NOMO-1 treated with DMSO at 0.1 percent for 48 hours (cell line): ENCODE measurements around the gene LCNL1.
"Not testable (repeated sequence)": the region's sequence is repeated elsewhere in the genome, so short reads cannot be mapped to it uniquely, and the experiment has no call there.

Experiments used
- DNase-seq: peaks from one replicate; lab custom pipeline; 2025; ENCODE audit not compliant: unreplicated experiment; lab: John Stamatoyannopoulos, UW

The LCNL1 gene

DNA sequence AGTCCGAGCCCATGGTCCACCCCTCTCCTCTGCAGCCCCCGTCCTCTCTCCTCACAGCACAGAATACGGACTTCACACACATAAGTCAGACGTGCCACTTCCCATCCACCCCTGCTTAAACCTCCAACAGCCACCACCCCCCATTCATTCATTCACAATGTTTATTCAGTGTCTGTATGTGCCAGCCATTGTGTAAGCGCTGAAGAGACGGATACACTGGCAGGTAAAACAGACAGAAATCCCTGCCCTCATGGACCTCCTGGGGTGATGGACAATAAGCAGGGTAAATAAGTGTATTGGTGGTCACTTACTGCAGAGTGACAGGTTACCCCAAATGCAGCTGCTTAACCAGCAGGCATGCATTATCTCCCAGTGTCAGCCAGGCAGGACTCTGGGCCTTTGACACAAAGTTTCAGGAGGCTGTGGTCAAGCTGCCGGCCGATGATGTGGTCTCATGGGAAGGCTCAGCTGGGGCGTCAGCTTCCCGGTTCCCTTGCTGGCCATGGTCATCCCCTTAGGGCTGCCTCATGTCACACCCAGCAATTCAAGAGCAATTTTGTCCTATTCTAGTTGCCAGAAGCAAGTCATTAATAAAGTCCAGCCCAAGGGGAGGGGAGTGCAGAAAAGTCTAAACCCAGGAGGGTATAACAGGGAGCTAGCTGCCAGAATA, 7.6 kb downstream of the LCNL1 start:
- DNase-seq = no peak

GRCh38 chr9:136991993-136992818, 9.4 kb downstream of the LCNL1 start, which contains the start of gene PAXX:
TSS of gene PAXX (plus strand) at chr9:136992422. CDS start at chr9:136992444, 22 bp downstream.
- DNase-seq = peak; percentile 94

DNA sequence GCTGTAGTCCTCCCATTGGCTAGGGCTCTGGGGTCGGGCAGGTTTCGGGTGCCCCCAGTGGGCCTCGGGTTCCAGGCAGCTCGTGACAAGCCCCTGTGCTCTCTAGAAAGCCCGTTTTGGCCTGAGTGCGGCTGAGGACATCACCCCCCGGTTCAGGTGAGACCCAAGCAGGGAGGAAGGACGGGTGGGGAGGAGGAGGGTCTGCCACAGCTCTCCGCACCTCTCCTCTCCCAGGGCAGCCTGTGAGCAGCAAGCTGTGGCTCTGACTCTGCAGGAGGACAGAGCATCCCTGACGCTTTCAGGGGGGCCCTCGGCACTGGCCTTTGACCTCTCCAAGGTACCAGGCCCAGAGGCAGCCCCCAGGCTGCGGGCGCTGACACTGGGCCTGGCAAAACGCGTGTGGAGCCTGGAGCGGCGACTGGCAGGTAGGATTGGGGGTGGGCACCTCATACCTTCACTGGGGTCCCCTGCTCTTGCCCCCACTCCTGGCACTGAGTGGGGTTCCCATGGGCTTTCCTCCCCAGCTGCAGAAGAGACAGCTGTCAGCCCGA, 10.1 kb downstream of the LCNL1 start:
- DNase-seq = no peak

DNA sequence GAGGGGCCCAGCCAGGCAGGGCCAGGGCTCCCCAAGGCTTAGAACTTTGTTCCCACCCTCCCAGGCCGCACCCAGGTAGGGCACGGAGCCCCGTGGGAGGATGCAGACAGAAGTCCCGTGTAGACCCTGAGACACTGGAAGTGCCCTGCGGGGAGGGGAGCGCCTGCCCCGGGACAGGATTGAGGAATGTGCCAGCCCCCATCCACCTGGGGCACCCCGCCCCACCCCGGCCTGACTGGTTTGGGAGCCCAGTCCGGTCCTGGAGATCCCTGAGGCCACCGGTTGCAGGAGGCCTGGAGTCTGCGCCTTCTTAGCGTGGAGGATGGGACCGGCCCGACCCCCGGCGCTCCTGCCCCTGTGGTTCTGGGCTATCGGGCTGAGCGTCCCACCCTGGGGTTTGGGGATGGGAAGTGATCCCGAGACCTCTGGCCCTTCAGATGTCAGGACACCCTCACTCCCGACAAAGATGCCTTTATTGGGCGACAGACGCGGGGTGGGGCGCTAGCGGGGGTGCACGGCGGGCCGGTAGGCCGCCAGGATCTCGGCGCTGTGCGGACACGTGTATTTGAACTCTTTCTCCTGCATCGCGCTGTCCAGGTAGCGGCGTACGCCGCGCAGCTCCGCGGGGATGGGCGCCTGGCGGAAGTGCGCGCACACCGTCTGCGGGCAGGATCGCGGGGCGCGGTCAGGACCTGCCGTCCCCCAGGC, 11.5 kb downstream of the LCNL1 start:
- DNase-seq = no peak

- DNase-seq = no peak
Measured at GRCh38 chr9:136994888-136995230, 12.1 kb downstream of the LCNL1 start.

- DNase-seq = no peak
Measured at GRCh38 chr9:136995362-136995761, 12.6 kb downstream of the LCNL1 start.

- DNase-seq = no peak
Measured at GRCh38 chr9:136995772-136996311, 13.0 kb downstream of the LCNL1 start.

DNA sequence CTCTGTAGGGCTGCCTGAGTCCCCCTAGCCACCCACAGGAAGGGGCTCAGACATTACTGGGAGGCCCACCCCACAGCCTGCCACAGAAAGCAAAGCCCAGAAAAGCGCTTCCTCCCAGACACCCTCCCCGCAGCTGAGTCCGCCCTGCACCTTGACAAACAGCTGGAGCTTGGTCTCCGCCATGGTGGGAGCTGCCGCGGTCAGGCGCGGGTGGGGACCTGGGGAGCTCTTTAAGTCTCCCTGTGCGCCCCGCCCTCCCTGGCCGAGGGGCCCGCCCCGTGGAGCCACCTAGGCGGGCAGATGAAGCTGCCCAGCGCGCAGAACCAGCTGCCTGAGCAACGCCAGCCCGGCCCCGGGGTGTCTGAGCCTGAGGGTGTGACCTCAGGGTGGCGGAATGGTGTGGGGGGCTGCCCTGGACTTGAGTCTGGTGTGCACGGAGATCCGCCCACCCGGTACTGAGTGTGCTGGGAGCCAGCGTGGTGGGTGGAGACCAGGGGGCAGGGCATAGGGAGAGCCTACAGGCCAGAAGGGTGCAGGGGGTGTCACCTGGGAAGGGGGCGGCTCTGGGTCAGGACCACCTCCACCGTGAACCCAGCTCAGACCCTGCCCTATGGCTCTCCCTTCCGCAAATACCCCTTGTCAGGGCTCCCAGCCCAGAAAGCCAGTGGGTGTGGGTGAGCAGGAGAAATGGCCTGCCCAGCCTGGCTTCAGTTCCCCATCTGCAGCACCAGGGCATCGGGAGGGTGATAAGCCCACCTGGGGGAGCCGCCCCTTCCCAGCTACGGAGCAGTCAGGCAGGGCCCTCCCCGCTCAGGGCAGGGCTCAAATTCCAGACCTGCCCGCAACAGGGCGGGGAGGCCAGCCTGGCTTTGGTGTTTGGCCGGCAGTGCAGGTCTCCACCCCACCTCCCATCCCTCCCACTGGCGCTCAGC, 13.8 kb downstream of the LCNL1 start, which contains the start of gene CLIC3:
Gene CLIC3, minus strand, starts transcription at position 208 of the 932 bp plus-strand sequence. Its CDS starts 25 bp downstream, at position 183.
- no peak for DNase-seq

GRCh38 chr9:136997371-136997770, 14.6 kb downstream of the LCNL1 start:
- no peak for DNase-seq

- no peak for DNase-seq
Measured at GRCh38 chr9:136997830-136998234, 15.0 kb downstream of the LCNL1 start.

GRCh38 chr9:137000177-137000930, 17.6 kb downstream of the LCNL1 start:
- DNase-seq = peak; percentile 99

DNA sequence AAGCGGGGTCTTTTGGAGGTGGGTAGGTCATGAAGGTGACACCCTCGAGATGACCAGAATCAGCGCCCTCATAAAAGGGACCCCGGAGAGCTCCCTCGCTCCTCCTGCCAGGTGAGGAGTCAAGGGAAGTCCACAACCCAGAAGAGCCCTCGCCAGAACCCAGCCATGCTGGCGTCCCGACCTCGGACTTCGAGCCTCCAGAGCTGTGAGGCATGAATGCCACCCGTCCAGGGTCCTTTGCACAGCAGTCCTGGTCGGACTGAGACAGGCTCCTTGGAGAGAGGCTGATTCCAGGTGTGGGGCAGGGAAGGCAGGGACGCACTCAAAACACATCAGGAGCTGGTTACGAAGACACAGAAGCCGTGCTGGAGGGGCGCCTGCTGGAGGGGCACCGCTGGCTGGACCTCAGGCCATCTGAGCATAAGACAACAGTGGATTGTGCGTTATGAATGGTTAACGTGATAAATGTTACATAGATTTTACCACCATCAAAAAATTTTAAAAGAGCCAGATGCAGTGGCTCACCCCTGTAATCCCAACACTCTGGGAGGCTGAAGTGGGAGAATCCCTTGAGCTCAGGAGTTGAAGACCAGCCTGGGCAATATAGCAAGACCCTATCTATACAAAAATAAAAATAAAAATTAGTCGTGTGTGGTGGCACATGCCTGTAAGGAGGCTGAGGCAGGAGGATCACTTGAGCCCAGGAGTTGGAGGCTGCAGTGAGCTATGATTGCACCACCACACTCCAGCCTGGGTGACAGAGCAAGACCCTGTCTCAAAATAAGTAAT, 19.3 kb downstream of the LCNL1 start:
- no peak for DNase-seq

GRCh38 chr9:137002646-137003041, 19.9 kb downstream of the LCNL1 start:
- DNase-seq = no peak

GRCh38 chr9:137004285-137004684, 21.5 kb downstream of the LCNL1 start:
- not testable (repeated sequence) for DNase-seq

DNA sequence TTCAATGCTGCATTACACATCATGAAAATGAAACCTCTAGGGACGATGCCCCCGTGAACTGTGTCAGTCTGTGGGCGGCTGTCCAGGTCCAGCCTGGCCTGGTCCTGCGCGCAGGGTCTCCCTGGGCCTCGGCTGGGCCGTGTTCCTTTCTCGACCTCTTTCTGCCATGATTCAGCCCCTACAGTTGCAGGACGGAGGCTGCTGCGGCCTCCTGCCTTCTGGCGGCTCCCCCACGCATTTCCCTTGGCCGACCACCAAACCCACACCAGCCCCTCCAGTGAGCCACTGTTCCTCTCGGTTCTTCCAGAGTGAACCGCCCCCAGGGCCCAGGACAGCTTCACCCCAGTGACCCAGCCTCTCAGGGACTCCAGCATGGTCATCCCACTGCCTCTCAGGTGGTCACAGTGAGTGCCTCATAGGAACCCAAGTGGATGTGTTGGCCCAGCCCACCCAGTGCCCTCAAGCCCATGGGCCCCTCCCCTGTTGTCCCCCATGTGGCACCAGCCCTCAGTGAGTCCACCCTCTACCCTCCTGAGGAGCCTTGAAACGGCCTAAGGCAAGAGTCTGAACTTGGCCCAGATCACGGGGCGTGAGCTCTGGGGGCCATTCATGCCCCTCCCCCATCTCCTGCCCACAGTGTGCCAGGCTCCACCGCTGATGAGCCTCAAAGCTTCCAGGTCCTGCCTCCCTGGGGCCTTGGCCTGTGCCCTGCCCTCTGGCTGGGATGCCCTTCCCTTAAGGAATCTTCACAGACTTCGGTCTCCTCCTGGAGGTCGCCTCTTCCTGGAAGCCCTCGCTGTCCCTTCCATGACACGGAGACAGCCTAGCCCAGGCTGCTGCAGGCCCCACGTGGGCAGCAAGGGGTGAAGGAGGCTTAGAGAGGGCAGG, 23.6 kb downstream of the LCNL1 start:
- no peak for DNase-seq

- DNase-seq = no peak
Measured at GRCh38 chr9:137007108-137007815, 24.5 kb downstream of the LCNL1 start.

DNA sequence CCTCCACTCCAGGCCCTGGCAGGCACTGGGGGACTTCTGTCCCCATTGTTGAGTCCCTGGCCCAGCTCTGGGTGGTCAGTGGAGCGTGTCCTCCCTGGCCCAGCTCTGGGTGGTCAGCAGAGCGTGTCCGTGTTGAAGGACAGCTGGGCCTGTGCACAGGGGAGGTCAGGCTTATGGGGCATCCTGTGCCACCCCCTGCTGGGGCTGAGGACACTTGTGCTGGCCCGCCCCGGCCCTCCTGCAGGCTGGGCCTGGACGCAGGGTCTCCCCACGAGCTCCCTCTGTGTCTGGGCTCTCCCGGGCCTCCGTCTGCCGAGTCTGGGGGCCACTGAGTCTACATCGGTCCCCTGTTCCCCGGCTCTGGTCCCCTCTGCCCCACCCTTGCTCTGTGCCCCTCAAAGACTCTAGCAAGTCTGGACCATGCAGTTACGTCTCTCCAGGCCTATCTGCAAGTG, 25.1 kb downstream of the LCNL1 start:
- no peak for DNase-seq
